Activated CD8-positive, alpha-beta memory T cell treated with anti-CD3 and anti-CD28 coated beads for 4 hours (primary cell): ENCODE measurements around the gene RAD51B.

Source experiments
- DNase-seq, 2 donors: peaks; one replicate each; pipeline ENCODE4 v3.0.0-alpha.2; 2020; ENCODE audit warnings: low read depth in 2 of 2

Gene RAD51B

GRCh38 chr14:68766299-68767247, 947.0 kb downstream of the RAD51B start:
- no peak for DNase-seq

- DNase-seq: no peak
Observed at GRCh38 chr14:68767248-68767645, 947.7 kb downstream of the RAD51B start.

GRCh38 chr14:68768316-68768715, 948.7 kb downstream of the RAD51B start:
- no peak for DNase-seq

- no peak for DNase-seq
Observed at GRCh38 chr14:68770051-68770450, 950.5 kb downstream of the RAD51B start.

- no peak for DNase-seq
Observed at GRCh38 chr14:68770553-68771286, 951.1 kb downstream of the RAD51B start.

- no peak for DNase-seq
Observed at GRCh38 chr14:68771631-68772030, 952.1 kb downstream of the RAD51B start.

- no peak for DNase-seq
Observed at GRCh38 chr14:68772761-68773381, 953.3 kb downstream of the RAD51B start.

GRCh38 chr14:68774771-68775613, 955.4 kb downstream of the RAD51B start:
- DNase-seq: no peak

GRCh38 chr14:68775614-68776126, 956.1 kb downstream of the RAD51B start:
- DNase-seq: no peak

- DNase-seq: no peak
Observed at GRCh38 chr14:68777644-68778043, 958.1 kb downstream of the RAD51B start.
